ENCODE results near the gene SSX2IP.

GRCh38 chr1:84598846-84599741 lies 91.2 kb downstream of the SSX2IP start:
- TF ChIP-seq, protein P1, sequence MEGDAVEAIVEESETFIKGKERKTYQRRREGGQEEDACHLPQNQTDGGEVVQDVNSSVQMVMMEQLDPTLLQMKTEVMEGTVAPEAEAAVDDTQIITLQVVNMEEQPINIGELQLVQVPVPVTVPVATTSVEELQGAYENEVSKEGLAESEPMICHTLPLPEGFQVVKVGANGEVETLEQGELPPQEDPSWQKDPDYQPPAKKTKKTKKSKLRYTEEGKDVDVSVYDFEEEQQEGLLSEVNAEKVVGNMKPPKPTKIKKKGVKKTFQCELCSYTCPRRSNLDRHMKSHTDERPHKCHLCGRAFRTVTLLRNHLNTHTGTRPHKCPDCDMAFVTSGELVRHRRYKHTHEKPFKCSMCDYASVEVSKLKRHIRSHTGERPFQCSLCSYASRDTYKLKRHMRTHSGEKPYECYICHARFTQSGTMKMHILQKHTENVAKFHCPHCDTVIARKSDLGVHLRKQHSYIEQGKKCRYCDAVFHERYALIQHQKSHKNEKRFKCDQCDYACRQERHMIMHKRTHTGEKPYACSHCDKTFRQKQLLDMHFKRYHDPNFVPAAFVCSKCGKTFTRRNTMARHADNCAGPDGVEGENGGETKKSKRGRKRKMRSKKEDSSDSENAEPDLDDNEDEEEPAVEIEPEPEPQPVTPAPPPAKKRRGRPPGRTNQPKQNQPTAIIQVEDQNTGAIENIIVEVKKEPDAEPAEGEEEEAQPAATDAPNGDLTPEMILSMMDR (IDR thresholded peaks at IDR 0.05; ENCODE audit: low read depth, low read length, poor library complexity, severe bottlenecking) = no peak
- TF ChIP-seq EZH2phosphoT487 (IDR thresholded peaks at IDR 0.05; ENCODE audit: borderline replicate concordance, low read length) = no peak

All from DOHH2 (cell line).